HUES6 (cell line): Measurements from ENCODE around the gene MOCS3.

Experiments
- H3K27ac ChIP-seq: 2 replicates; pipeline ENCODE4 v1.7.0; 2013; ENCODE audit warnings: low read depth, mild to moderate bottlenecking, low read length, inconsistent platforms
- H3K27me3 ChIP-seq: 2 replicates; pipeline ENCODE4 v1.6.1; 2013; ENCODE audit warnings: low read length; ENCODE audit not compliant: control insufficient read depth, insufficient read depth
- H3K36me3 ChIP-seq: 2 replicates; pipeline ENCODE4 v1.6.1; 2013; ENCODE audit warnings: low read length; ENCODE audit not compliant: control insufficient read depth, insufficient read depth
- H3K4me1 ChIP-seq: 2 replicates; pipeline ENCODE4 v1.6.1; 2013; ENCODE audit warnings: low read length; ENCODE audit not compliant: control insufficient read depth, insufficient read depth
- H3K4me3 ChIP-seq: 2 replicates; pipeline ENCODE4 v1.5.1; 2013; ENCODE audit warnings: low read depth, low read length
- H3K9ac ChIP-seq: one replicate; pipeline ENCODE4 v1.6.1; 2013; ENCODE audit warnings: mild to moderate bottlenecking, low read length
- H3K9me3 ChIP-seq: 2 replicates; pipeline ENCODE4 v1.6.1; 2013; ENCODE audit warnings: low read depth, low read length; ENCODE audit not compliant: control insufficient read depth, insufficient read depth

Gene MOCS3

GRCh38 chr20:50983321-50983720, 24.7 kb downstream of the MOCS3 start:
- 0 out of 2 replicates have a peak, but pooled peaks cover 2% of the 10 kb centered on the region for H3K9me3 ChIP-seq
- H3K27me3 ChIP-seq: no peaks in the 10 kb centered on the region
- no peak overlapping the region for H3K9ac ChIP-seq
- peaks cover 4% of the 10 kb centered on the region; the same call in 1 of the 2 replicates for H3K4me1 ChIP-seq
- H3K4me3 ChIP-seq: no peak overlapping the region
- H3K27ac ChIP-seq: no peak overlapping the region
- H3K36me3 ChIP-seq: no peaks in the 10 kb centered on the region

- H3K9ac ChIP-seq: no peak overlapping the region
- no peak overlapping the region for H3K27ac ChIP-seq
- H3K36me3 ChIP-seq: no peaks in the 10 kb centered on the region
- H3K4me3 ChIP-seq: no peak overlapping the region
- peaks cover 16% of the 10 kb centered on the region for H3K4me1 ChIP-seq
- H3K9me3 ChIP-seq: 0 out of 2 replicates have a peak, but pooled peaks cover 2% of the 10 kb centered on the region
- no peaks in the 10 kb centered on the region for H3K27me3 ChIP-seq
These were observed 29.0 kb downstream of the MOCS3 start for GRCh38 chr20:50987493-50988210.

- Histone ChIP-seq H3K27ac (no peak overlapping the region), H3K4me3 (no peak overlapping the region), H3K9me3 (no peaks in the 10 kb centered on the region), H3K9ac (no peak overlapping the region), H3K4me1 (peaks cover 18% of the 10 kb centered on the region), H3K27me3 (no peaks in the 10 kb centered on the region), H3K36me3 (no peaks in the 10 kb centered on the region)
These were observed 32.5 kb downstream of the MOCS3 start for GRCh38 chr20:50991076-50991475.

GRCh38 chr20:50992336-50992732, 33.7 kb downstream of the MOCS3 start:
- Histone ChIP-seq H3K9me3 (no peaks in the 10 kb centered on the region), H3K27me3 (no peaks in the 10 kb centered on the region), H3K27ac (peak overlapping the region; percentile 63), H3K4me1 (peaks cover 22% of the 10 kb centered on the region), H3K4me3 (peak overlapping the region; percentile 15; the same call in 1 of the 2 replicates), H3K36me3 (no peaks in the 10 kb centered on the region), H3K9ac (peak overlapping the region; percentile 49)

GRCh38 chr20:50992733-50993457, 34.3 kb downstream of the MOCS3 start:
- H3K27ac ChIP-seq: peak overlapping the region; percentile 63

GRCh38 chr20:50993876-50994275, 35.3 kb downstream of the MOCS3 start:
- Histone ChIP-seq H3K27me3 (no peaks in the 10 kb centered on the region), H3K4me3 (no peak overlapping the region), H3K36me3 (no peaks in the 10 kb centered on the region), H3K9ac (no peak overlapping the region), H3K27ac (no peak overlapping the region), H3K9me3 (no peaks in the 10 kb centered on the region), H3K4me1 (peaks cover 18% of the 10 kb centered on the region)

More at GRCh38 chr20:50992733-50993457, 34.3 kb downstream of the MOCS3 start:
- H3K9me3 ChIP-seq: no peaks in the 10 kb centered on the region
- H3K36me3 ChIP-seq: no peaks in the 10 kb centered on the region
- peaks cover 21% of the 10 kb centered on the region for H3K4me1 ChIP-seq
- peak overlapping the region; percentile 15; the same call in 1 of the 2 replicates for H3K4me3 ChIP-seq
- H3K27me3 ChIP-seq: no peaks in the 10 kb centered on the region
- H3K9ac ChIP-seq: peak overlapping the region; percentile 49

- no peak overlapping the region for H3K9ac ChIP-seq
- no peaks in the 10 kb centered on the region for H3K36me3 ChIP-seq
- H3K4me3 ChIP-seq: no peak overlapping the region
- no peak overlapping the region for H3K27ac ChIP-seq
- no peaks in the 10 kb centered on the region for H3K27me3 ChIP-seq
- H3K4me1 ChIP-seq: peaks cover 18% of the 10 kb centered on the region
- no peaks in the 10 kb centered on the region for H3K9me3 ChIP-seq
These were observed 36.9 kb downstream of the MOCS3 start for GRCh38 chr20:50995506-50995905.

GRCh38 chr20:50996901-50997865, 38.6 kb downstream of the MOCS3 start:
- Histone ChIP-seq H3K4me1 (peaks cover 11% of the 10 kb centered on the region), H3K27me3 (no peaks in the 10 kb centered on the region), H3K4me3 (no peak overlapping the region), H3K36me3 (peaks cover under 1% of the 10 kb centered on the region; the same call in 1 of the 2 replicates), H3K9me3 (no peaks in the 10 kb centered on the region), H3K9ac (no peak overlapping the region), H3K27ac (no peak overlapping the region)

- Histone ChIP-seq H3K4me3 (no peak overlapping the region), H3K36me3 (peaks cover 17% of the 10 kb centered on the region), H3K27me3 (no peaks in the 10 kb centered on the region), H3K4me1 (peaks cover 3% of the 10 kb centered on the region; the same call in 1 of the 2 replicates), H3K27ac (no peak overlapping the region), H3K9me3 (no peaks in the 10 kb centered on the region), H3K9ac (no peak overlapping the region)
These were observed 40.7 kb downstream of the MOCS3 start for GRCh38 chr20:50999355-50999754.

- no peaks in the 10 kb centered on the region for H3K27me3 ChIP-seq
- H3K27ac ChIP-seq: no peak overlapping the region
- H3K4me3 ChIP-seq: no peak overlapping the region
- 0 out of 2 replicates have a peak, but pooled peaks cover 3% of the 10 kb centered on the region for H3K4me1 ChIP-seq
- H3K9me3 ChIP-seq: no peaks in the 10 kb centered on the region
- no peak overlapping the region for H3K9ac ChIP-seq
- H3K36me3 ChIP-seq: peaks cover 32% of the 10 kb centered on the region
These were observed 43.0 kb downstream of the MOCS3 start for GRCh38 chr20:51001430-51002265.
